AG04450 (cell line): ENCODE data around the gene LRRC10B. TPM values are rescaled to one million over a fixed set of nuclear protein-coding genes. Genes with fewer than 3 reads are reported as not detected.
"Not testable (repeated sequence)": the region's sequence is repeated elsewhere in the genome, so short reads cannot be mapped to it uniquely, and the experiment has no call there.

Experiments
- CTCF ChIA-PET: fragments of 300-600, 350-600 bp; formaldehyde crosslinking; extraction: SDS; loops from one replicate; lab custom pipeline; 2022; ENCODE audit warnings: antibody characterized with exemption, inconsistent platforms; lab: Charles Lee
- POLR2A ChIA-PET: fragments of 350-600 bp; formaldehyde crosslinking; extraction: SDS; loops from one replicate; lab custom pipeline; 2021; ENCODE audit warnings: antibody characterized with exemption, inconsistent platforms; lab: Yijun Ruan, JAX
- DNase-seq: peaks from one replicate; pipeline ENCODE4 v3.0.0-alpha.2; 2011; ENCODE audit warnings: low read depth, low spot score
- H3K27ac ChIP-seq: one replicate; pipeline ENCODE4 v1.5.1; 2012; ENCODE audit warnings: low read depth, low read length, control low read depth
- H3K27me3 ChIP-seq: one replicate; pipeline ENCODE4 v1.6.0; 2012; ENCODE audit warnings: low read length; ENCODE audit not compliant: control insufficient read depth, insufficient read depth
- H3K4me3 ChIP-seq: 2 replicates; pipeline ENCODE4 v1.5.1; 2011; ENCODE audit warnings: mild to moderate bottlenecking, low read depth, low read length, control low read depth
- H3K9me3 ChIP-seq: 2 replicates; pipeline ENCODE4 v1.5.1; 2012; ENCODE audit warnings: low read length; ENCODE audit not compliant: control insufficient read depth, insufficient read depth
- polyA plus RNA-seq: library from polyadenylated mRNA; depleted of rRNA; stranded (reverse); fragments of >200 nt; gene quantifications from 2 replicates; pipeline ENCODE4 v1.2.3, GENCODE V29; 2011
- TF ChIP-seq, protein P1 (sequence below): IDR thresholded peaks from 2 replicates; pipeline ENCODE4 v1.5.1; 2011; ENCODE audit warnings: low read depth, low read length, control low read depth, inconsistent platforms

Gene LRRC10B
- polyA plus RNA-seq, 1 experiment, result not detected

DNA sequence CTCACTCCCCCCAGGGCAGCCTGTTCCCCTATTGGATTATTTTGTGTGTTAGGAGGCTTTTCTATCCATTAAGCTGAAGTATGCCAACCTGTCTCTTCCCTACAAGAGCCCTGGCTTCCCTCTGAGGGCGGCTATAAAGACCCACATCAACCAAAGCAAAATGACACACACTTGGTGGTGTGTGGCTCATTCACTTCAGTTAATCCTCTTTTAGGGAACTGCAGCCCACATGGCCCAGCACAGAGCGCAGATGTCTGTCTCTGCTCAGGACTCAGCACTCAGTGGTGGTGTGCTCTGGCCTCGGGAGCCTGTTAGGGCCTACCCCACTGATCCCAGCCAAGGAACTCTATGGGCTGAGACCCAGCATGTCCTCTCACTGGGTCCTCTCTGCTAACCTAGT is 32.2 kb upstream of the LRRC10B start:
- no peak overlapping the region for H3K27ac ChIP-seq
- H3K9me3 ChIP-seq, result no peaks in the 10 kb centered on the region; the same call in none of the 2 replicates
- TF ChIP-seq, protein P1, sequence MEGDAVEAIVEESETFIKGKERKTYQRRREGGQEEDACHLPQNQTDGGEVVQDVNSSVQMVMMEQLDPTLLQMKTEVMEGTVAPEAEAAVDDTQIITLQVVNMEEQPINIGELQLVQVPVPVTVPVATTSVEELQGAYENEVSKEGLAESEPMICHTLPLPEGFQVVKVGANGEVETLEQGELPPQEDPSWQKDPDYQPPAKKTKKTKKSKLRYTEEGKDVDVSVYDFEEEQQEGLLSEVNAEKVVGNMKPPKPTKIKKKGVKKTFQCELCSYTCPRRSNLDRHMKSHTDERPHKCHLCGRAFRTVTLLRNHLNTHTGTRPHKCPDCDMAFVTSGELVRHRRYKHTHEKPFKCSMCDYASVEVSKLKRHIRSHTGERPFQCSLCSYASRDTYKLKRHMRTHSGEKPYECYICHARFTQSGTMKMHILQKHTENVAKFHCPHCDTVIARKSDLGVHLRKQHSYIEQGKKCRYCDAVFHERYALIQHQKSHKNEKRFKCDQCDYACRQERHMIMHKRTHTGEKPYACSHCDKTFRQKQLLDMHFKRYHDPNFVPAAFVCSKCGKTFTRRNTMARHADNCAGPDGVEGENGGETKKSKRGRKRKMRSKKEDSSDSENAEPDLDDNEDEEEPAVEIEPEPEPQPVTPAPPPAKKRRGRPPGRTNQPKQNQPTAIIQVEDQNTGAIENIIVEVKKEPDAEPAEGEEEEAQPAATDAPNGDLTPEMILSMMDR, result no peak
- ChIA-PET POLR2A (no interaction called here), CTCF (interaction anchor here (0.9 to 5.7 kb wide), 8 partner anchors 9 to 162 kb away, joined by 3 to 139 read pairs (median 12); no protein-coding TSS in a partner anchor)
- H3K27me3 ChIP-seq, result peaks cover 6% of the 10 kb centered on the region
- DNase-seq, result no peak
- no peak overlapping the region for H3K4me3 ChIP-seq

DNA sequence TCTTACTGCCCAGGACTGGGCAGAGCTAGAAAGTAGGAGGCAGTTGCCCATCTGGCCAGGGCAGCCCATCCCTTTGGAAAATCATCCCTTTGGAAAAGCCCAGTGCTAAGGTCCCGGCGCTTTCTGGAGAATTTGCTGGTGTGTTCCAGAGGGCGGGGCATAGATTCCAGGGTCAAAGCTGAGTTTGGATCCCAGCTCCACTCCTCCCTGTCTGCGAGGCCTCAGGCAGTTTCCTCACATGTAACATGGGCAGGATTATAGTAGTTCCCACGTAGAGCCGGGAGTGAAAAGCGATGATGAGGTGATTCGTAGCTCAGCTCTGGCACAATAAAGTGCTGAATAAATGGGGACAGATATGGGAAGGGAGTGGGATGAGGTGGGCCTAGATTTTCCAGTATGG is 31.4 kb upstream of the LRRC10B start:
- Histone ChIP-seq H3K4me3 (no peak overlapping the region), H3K27me3 (peaks cover 10% of the 10 kb centered on the region), H3K27ac (no peak overlapping the region), H3K9me3 (no peaks in the 10 kb centered on the region; the same call in none of the 2 replicates)
- ChIA-PET POLR2A (interaction anchor here (1.1 kb wide), 1 partner anchor 256 kb away, joined by 3 read pairs; no protein-coding TSS in a partner anchor), CTCF (interaction anchor here (0.8 to 5.7 kb wide), 20 partner anchors 10 to 221 kb away, joined by 3 to 139 read pairs (median 7); partner anchors contain the start of gene LRRC10B)
- DNase-seq, result no peak
- TF ChIP-seq, protein P1, result no peak

DNA sequence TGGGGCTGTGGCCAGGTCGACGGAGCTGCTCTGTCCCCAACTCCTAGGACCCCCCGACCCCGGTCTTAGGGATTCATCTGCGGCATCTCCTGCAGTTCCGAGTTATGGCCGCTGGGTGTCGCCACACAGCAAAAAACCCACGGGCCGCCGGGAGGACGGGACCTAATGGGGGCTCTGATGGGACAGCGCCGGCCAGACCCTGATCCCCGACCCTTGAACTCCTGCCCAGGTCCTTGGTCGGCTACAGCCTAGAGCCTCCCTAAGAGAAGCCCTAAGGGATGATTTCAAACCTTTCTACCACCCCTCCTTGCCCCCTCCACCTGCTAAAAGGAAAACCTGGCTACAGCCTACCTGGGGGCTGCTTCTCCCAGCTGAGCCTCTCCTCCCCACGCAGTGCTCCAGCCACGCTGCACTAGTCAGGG is 30.8 kb upstream of the LRRC10B start:
- POLR2A ChIA-PET, result interaction anchor here (1.0 to 1.1 kb wide), 2 partner anchors 39 to 255 kb away, joined by 3 to 4 read pairs; no protein-coding TSS in a partner anchor
- CTCF ChIA-PET, result interaction anchor here (0.8 to 5.7 kb wide), 26 partner anchors 9 to 256 kb away, joined by 3 to 139 read pairs (median 6); partner anchors contain the start of gene LRRC10B
- Histone ChIP-seq H3K27me3 (peaks cover 15% of the 10 kb centered on the region), H3K27ac (no peak overlapping the region), H3K4me3 (no peak overlapping the region), H3K9me3 (no peaks in the 10 kb centered on the region; the same call in none of the 2 replicates)
- TF ChIP-seq, protein P1, result peak; percentile 87
- no peak for DNase-seq

DNA sequence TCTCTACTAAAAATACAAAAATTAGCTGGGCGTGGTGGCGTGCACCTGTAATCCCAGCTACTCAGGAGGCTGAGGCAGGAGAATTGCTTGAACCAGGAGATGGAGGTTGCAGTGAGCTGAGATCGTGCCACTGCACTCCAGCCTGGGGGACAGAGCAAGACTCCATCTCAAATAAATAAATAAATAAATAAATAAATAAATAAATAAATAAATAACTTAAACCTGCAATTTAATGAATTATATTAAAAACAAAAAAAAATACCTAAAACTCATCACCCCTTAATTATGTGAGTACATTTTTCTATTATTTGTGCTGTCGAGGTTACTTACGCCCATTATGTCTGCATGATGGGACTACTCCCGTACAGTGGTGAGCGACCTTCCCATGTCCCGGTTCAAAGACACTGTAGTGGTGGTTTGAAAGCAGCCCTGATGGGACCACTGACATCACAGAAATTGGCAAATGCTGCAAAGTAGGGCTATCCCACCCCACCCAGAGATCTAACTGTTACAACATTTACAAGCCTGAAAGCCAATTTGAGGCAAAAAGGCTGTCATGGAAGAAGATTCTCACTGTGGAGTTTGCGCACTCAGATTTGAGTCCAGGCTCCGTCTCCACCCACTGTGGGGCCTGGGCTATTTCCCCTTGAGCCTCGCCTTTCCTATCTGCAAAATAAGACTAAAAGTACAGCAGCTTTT is 29.0 kb upstream of the LRRC10B start:
- H3K4me3 ChIP-seq, DNase-seq, H3K27ac ChIP-seq, H3K9me3 ChIP-seq, POLR2A ChIA-PET: not testable (repeated sequence)
- CTCF ChIA-PET, result interaction anchor here (1.3 to 5.7 kb wide), 6 partner anchors 22 to 159 kb away, joined by 3 to 139 read pairs (median 10); no protein-coding TSS in a partner anchor
- peaks cover 17% of the 10 kb centered on the region for H3K27me3 ChIP-seq

DNA sequence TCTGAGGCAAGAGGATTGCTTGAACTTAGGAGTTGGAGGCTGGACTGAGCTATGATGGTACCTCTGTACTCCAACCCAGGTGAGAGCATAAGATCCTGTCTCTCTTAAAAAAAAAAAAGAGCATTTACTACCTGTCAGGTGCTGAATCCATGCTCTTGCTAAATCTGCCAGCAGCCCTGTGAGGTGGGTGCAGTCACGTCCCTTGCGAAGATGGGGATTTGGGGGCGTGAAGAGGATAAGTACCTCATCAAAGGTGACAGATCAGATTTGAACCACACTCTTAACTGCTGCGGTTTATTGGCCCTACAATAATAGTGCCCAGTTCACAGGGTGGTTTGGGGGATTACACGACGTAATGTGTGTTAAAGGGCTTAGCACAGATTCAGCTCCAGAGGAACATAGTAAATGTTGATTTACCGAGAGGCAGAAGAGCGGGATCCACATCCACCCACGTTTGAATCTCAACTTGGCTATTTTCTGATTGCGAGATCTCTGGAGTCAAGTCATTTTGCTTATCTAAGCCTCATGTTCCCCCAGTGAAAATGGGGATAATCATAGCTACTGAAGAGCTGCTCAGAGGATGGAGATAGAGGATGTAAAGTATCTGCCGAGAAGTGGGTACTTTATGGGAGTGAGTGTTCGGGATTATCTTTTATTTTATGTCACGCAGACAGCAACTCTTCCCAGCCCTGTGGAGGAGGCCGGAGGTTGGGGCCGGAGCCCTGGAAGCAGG is 28.1 kb upstream of the LRRC10B start:
- POLR2A ChIA-PET, result no interaction called here
- TF ChIP-seq, protein P1, result no peak
- Histone ChIP-seq H3K4me3 (no peak overlapping the region), H3K27me3 (peaks cover 17% of the 10 kb centered on the region), H3K27ac (no peak overlapping the region), H3K9me3 (no peaks in the 10 kb centered on the region; the same call in 1 of the 2 replicates)
- DNase-seq, result no peak
- CTCF ChIA-PET, result interaction anchor here (0.8 to 3.1 kb wide), 6 partner anchors 9 to 158 kb away, joined by 3 to 30 read pairs (median 3); no protein-coding TSS in a partner anchor
